HG02885 (cell line): ENCODE data around the gene PFN1.

Source experiments
- ATAC-seq: cut with Tn5 transposase; IDR thresholded peaks from one replicate; pipeline ENCODE4 v1.9.1; 2021; ENCODE audit warnings: mild to moderate bottlenecking; ENCODE audit not compliant: unreplicated experiment, poor library complexity

PFN1 gene

DNA sequence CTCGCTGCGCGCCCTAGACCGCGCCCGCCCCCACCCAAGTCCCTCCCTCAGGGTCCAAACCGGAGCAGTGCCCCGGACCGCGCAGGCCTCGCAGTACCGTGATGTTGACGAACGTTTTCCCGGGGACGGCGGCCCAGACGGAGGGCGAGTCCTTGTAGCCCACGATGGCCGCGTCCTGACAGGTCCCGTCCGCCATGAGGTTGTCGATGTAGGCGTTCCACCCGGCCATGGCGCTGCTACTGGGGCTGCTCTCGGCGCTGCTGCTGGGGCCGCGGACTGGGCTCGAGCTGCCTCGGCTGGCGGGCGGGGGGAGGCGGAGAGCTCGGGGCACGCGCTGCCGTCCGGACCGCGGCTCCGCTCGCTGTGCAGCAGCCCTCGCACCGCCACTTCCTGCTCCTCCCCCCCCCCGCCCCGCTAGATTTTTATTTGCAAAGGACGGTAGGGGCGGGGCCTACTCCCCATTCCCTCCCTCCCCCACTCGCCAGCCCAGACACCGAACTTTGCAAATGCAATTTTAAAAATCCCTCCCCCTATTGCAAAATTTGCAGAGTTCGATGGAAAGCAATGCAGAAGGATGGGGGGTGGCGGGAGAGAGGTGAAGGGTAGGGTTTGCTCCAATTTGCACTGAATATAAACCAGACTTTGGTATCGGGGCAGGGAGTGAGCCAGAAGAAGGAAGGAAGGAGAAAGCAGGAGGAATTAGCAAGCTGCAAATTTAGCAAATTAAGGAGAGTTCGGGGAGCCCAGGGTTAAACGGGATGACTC lies at the start of gene PFN1:
PFN1 (minus strand) TSS at position 365 of the 765 bp plus-strand sequence; CDS start at position 229, 136 bp downstream.
- ATAC-seq, result peak; percentile 27

DNA sequence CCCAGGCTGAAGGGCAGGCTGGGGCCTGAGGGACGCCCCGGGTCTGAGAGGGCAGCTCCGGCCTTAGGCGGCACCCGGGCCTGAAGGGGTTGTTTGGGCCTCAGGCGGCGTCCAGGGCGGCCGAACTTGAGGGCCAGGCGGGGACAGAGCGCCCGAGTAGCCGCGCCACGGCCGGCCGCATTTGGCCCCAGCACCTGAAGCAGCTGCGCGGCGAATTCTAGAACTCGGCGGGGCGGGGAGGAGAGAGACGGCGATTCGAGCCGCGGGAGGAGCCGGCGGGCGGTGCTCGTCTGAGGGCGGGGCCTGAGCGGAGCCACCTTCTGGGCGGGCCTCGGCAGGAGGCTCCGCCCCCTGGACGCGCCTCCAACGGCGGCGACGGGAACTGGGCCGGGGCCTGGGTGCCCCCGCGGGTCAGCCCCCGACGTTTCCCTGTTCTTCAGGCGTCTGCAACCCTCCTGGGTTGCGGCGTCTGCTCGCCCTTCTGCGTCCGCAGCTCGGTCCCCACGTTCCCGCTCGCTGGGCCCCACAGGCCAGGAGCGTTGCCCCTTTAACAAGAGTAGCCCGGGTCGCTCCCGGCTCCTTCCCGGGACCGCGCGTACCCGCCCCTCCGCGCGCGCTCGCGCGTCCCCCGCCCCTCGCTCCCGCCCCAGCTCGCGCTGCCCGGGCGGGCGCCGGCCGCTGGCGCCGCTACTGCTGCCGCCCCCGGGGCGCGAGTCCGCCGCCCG lies 49.1 kb upstream of the PFN1 start, which contains the start of the genes INCA1 and KIF1C:
INCA1 (minus strand) TSS at position 221 of the 725 bp plus-strand sequence. CDS start 3,085 bp downstream, outside the sequence.
KIF1C (plus strand) TSS at position 649 of the 725 bp plus-strand sequence. CDS start 2,297 bp downstream, outside the sequence.
- peak; percentile 86 for ATAC-seq

GRCh38 chr17:4994081-4994595 lies 45.8 kb upstream of the PFN1 start:
- ATAC-seq, result no peak

- peak; percentile 20 for ATAC-seq
Observed at GRCh38 chr17:4987767-4988567, 39.6 kb upstream of the PFN1 start.

GRCh38 chr17:4986951-4987766 lies 38.8 kb upstream of the PFN1 start, which contains the start of gene CAMTA2:
Gene CAMTA2 (minus strand): TSS chr17:4987675. CDS start chr17:4986222, 1,453 bp downstream.
- ATAC-seq, result peak; percentile 72

- no peak for ATAC-seq
Observed at GRCh38 chr17:4986403-4986802, 38.1 kb upstream of the PFN1 start.

DNA sequence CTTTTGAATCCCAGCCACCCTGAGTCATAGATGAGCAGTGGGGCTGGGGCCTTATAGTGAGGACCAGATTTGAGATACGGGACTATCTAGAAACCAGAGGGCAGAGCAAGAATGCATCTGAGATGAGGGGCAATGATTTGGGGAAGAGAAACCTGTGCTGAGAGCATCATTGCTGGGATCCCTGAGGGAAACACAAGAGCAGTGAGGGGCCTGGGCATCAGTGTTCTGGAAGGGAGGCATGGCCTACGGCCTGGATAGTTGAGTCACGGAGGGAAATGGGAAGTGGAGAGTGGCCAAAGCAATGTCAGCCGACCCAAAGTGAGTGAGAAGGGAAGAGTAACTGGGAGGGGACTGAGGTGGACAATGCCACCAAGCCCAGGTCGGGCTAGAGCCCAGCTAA lies 34.0 kb upstream of the PFN1 start:
- no peak for ATAC-seq

DNA sequence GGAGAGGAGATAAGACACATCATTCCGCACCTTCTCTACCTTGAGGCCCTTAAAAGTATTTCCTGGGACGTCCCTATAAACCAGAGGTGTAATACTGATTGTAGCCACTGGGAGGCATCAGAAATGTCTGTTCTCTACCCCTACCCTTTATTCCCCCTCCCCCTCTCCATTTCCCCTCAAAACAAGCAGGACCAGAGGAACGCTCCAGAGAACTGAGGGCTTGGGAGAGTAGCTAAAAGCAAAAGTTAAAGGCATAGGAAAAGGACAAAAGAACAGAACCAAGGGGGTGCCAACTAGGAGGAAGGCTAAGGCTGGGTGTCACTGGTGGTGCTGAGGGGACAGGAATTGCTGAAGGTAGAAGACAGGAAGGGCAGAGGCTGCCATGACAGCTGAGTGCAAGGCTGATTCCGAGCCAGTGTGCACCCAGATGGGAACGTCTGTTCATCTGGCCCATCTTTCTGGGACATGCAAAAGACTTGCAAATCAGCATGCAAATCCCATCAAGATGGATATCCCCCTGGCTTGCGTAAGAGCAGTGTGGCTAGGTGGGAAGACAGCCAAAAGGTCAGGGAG lies 32.4 kb upstream of the PFN1 start:
- no peak for ATAC-seq

- ATAC-seq, result no peak
Observed at GRCh38 chr17:4978726-4979125, 30.4 kb upstream of the PFN1 start.

- no peak for ATAC-seq
Observed at GRCh38 chr17:4974115-4974670, 25.9 kb upstream of the PFN1 start.

- no peak for ATAC-seq
Observed at GRCh38 chr17:4973256-4974114, 25.2 kb upstream of the PFN1 start.

DNA sequence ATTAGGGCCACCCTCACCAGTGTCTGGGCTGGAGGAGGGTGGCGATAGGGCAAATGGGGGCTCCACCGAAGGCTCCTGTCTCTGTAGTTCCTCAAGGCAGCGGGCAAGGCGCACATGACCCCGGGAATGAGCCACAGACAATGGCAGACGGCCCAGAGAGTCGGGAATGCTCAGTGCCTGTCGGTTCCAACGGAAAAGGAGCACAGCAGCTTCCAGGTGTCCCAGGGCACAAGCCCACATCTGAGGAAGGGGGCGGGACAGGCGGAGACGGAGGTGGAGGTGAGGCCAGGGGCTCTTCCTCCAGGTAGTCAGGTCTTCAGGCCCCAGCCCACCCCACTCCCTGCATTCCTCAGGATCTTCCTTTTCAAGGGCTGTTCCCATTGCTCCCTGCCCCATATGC lies 24.4 kb upstream of the PFN1 start:
- ATAC-seq, result no peak

DNA sequence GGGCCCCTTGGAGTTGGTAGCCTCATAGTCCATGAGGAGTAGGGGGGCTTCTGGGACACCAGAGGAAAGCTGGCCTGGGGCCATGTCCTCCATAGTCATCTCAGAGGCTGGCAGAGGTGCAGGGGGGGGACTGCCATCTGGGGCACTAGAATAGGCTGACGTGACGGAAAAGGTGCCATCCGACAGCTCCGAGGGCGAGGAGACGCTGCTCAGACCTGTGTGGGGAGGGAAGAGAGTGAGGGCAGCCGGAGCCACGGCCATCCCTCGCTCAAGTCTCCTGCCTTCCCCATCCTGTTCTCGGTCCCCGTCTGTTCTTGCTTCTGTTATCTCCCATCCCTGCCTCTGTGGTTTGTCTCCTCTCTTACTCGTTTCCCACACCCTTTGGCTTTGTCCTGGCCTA lies 24.0 kb upstream of the PFN1 start:
- no peak for ATAC-seq

GRCh38 chr17:4971826-4972225 lies 23.5 kb upstream of the PFN1 start:
- ATAC-seq, result no peak

GRCh38 chr17:4970273-4970672 lies 21.9 kb upstream of the PFN1 start:
- ATAC-seq, result no peak

GRCh38 chr17:4969551-4970173 lies 21.3 kb upstream of the PFN1 start:
- no peak for ATAC-seq

DNA sequence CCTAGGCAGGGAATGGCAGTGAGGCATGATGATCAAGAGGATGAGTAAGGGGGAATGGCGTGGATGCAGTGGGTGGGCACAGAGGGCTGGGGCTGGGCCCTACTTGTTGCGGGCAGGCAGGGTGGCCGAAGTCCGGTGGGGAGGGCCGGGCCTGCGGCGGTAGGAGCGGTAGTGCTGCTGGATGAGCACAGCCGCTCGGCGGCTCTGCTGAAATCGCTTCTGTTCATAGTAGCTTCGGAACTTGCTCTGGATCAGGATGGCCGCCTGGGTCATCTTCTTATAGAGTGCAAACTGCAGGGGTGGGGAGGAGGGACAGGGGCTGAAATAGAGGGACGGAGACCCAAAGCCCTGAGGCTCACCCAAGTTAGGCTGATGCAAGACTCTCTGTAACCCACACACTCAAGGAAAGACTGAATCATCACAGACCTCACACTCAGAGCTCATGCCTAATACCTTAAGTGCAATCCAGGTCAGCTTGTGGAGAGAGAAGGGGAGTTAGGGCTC lies 20.8 kb upstream of the PFN1 start:
- ATAC-seq, result no peak
